Measurements from ENCODE around the gene LPCAT4.

- TF ChIP-seq POLR2AphosphoS5 (IDR thresholded peaks at IDR 0.05; ENCODE audit: borderline replicate concordance, low read depth, low read length) (no peak), EZH2 (IDR thresholded peaks at IDR 0.05) (no peak)
Measured at GRCh38 chr15:34341381-34342212, 25.4 kb downstream of the LPCAT4 start.
